ENCODE results near the gene TSPYL6.

DNA sequence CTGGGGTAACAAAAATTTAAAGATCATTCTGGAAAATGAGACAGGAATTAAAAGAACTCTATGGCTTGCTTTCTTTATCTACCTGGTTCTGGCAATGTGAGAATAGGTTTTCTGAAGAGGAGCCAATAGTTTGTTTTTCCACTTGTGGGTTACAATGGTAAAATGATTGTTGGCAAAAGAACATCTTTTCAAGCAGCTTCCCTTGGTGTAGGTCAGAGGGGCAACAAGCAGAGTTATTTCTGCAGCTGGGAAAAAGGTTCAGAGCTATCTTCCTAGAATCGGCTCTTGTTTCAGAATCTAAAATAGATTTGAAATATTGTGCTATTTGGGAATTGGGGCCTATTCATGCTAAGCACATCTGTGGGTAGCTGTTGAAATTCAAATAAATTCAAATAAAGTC is 11.5 kb upstream of the TSPYL6 start:
- TF ChIP-seq, protein P1, sequence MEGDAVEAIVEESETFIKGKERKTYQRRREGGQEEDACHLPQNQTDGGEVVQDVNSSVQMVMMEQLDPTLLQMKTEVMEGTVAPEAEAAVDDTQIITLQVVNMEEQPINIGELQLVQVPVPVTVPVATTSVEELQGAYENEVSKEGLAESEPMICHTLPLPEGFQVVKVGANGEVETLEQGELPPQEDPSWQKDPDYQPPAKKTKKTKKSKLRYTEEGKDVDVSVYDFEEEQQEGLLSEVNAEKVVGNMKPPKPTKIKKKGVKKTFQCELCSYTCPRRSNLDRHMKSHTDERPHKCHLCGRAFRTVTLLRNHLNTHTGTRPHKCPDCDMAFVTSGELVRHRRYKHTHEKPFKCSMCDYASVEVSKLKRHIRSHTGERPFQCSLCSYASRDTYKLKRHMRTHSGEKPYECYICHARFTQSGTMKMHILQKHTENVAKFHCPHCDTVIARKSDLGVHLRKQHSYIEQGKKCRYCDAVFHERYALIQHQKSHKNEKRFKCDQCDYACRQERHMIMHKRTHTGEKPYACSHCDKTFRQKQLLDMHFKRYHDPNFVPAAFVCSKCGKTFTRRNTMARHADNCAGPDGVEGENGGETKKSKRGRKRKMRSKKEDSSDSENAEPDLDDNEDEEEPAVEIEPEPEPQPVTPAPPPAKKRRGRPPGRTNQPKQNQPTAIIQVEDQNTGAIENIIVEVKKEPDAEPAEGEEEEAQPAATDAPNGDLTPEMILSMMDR (conservative IDR thresholded peaks at IDR 0.05; ENCODE audit: low read depth, low read length) = no peak
- no peak for TF ChIP-seq CEBPB (IDR thresholded peaks at IDR 0.05; ENCODE audit: low read depth, low read length)

All from IMR-90 (cell line).